Lower leg skin (tissue), 4 donors: Measurements from ENCODE around the gene ERF. TPM values are rescaled to one million over a fixed set of nuclear protein-coding genes. Genes with fewer than 3 reads are reported as not detected.
A peak's percentile ranks its signal among the peaks of the same experiment; 100 is the strongest.

Experiments used
- DNase-seq, 2 donors: peaks; one replicate each; pipeline ENCODE4 v3.0.0-alpha.2; 2019; ENCODE audit warnings: low spot score in 2 of 2
- H3K4me3 ChIP-seq: fragments of 200-600 bp; sonication (generic); 2 replicates; pipeline ENCODE4 v1.5.1; 2017; ENCODE audit warnings: mild to moderate bottlenecking, low read depth; ENCODE audit not compliant: poor library complexity, severe bottlenecking
- CTCF ChIP-seq, 3 donors: fragments of 450-650 bp; IDR thresholded peaks; one replicate each; pipeline ENCODE4 v1.5.1; 2016; ENCODE audit warnings: antibody characterized with exemption in 3 of 3, mild to moderate bottlenecking in 3 of 3, moderate library complexity in 2 of 3
- POLR2A ChIP-seq, 2 donors: fragments of 450-650 bp; IDR thresholded peaks; one replicate each; pipeline ENCODE4 v1.6.1; 2016 to 2017; ENCODE audit warnings: antibody characterized with exemption in 2 of 2, mild to moderate bottlenecking in 1 of 2, moderate library complexity in 1 of 2
- WGBS, 2 donors: methylation state at CpG; one replicate each; pipeline ENCODE4 v1.1.5; 2018; 5-methylcytosine and 5-hydroxymethylcytosine counted together
- intact Hi-C: fragments of 100-400 bp; cut with DNase I; formaldehyde crosslinking; loops from one replicate; pipeline ENCODE4 v1.15.0; 2023; ENCODE audit warnings: low total_unique reads
- total RNA-seq, 4 donors: library from RNA; depleted of rRNA; stranded (reverse); fragments of >200 nt; gene quantifications; one replicate each; pipeline ENCODE4 v1.1.0, GENCODE V29; 2016

The ERF gene
- total RNA-seq, 4 donors from 2014 or later: 29.9 to 44.0 (median 36.9) TPM

GRCh38 chr19:42216653-42217519 is 38.0 kb downstream of the ERF start:
- peak overlapping the region; percentile 91 for H3K4me3 ChIP-seq
- TF ChIP-seq CTCF (IDR thresholded peaks at IDR 0.05) (no peak), POLR2A (IDR thresholded peaks at IDR 0.05) (no peak)
- DNase-seq: peak in 1 of 2 donors; percentile 91
- intact Hi-C loops: no loop called here
- WGBS, 2 donors: 2 to 6% methylated on average over 20 to 34 of the region's 79 CpGs

GRCh38 chr19:42214810-42215485 is 40.0 kb downstream of the ERF start:
- no peak overlapping the region for H3K4me3 ChIP-seq
- DNase-seq: no peak
- intact Hi-C loops: no loop called here
- no peak for TF ChIP-seq POLR2A (IDR thresholded peaks at IDR 0.05)
- WGBS, 2 donors: 77 to 78% methylated on average over 11 of the region's 11 CpGs

GRCh38 chr19:42212886-42213285 is 42.0 kb downstream of the ERF start:
- 86 to 90% methylated on average over 1 of the region's 1 CpG for WGBS, 2 donors
- TF ChIP-seq POLR2A (IDR thresholded peaks at IDR 0.05): no peak
- no peak for TF ChIP-seq CTCF (IDR thresholded peaks at IDR 0.05)
- intact Hi-C loops: no loop called here
- no peak overlapping the region for H3K4me3 ChIP-seq
- DNase-seq: no peak

- TF ChIP-seq CTCF (IDR thresholded peaks at IDR 0.05) (no peak), POLR2A (IDR thresholded peaks at IDR 0.05) (no peak)
- no peak overlapping the region for H3K4me3 ChIP-seq
- intact Hi-C loops: no loop called here
- 75 to 77% methylated on average over 11 of the region's 11 CpGs for WGBS, 2 donors
- DNase-seq: no peak
Observed at GRCh38 chr19:42208612-42209011, 46.3 kb downstream of the ERF start.

- TF ChIP-seq CTCF (IDR thresholded peaks at IDR 0.05) (no peak), POLR2A (IDR thresholded peaks at IDR 0.05) (no peak)
- WGBS, 2 donors: 62 to 73% methylated on average over 6 of the region's 6 CpGs
- DNase-seq: no peak
- H3K4me3 ChIP-seq: no peak overlapping the region
- intact Hi-C loops: no loop called here
Observed at GRCh38 chr19:42207767-42208271, 47.1 kb downstream of the ERF start.
